GM23338 (cell line): ENCODE data around the gene GLRA1. TPM values are rescaled to one million over a fixed set of nuclear protein-coding genes. Genes with fewer than 3 reads are reported as not detected.

ENCODE experiments used
- ATAC-seq: fragments of 200-7000 bp; cut with Tn5 transposase; 3 replicates; pipeline ENCODE4 v1.9.1; 2020
- DNase-seq: peaks from one replicate; pipeline ENCODE4 v3.0.0-alpha.2; 2015; ENCODE audit warnings: low spot score
- H2AFZ ChIP-seq: fragments of 200-600 bp; sonication (generic); 2 replicates; pipeline ENCODE4 v1.8.0; 2016; ENCODE audit warnings: antibody characterized with exemption, mild to moderate bottlenecking, moderate library complexity
- H3F3A ChIP-seq: fragments of 200-600 bp; sonication (generic); replicated peaks from 2 replicates; pipeline ENCODE4 v1.8.0; 2017; ENCODE audit warnings: antibody characterized with exemption, mixed run types, low read depth
- H3K27ac ChIP-seq: fragments of 200-600 bp; sonication (generic); 2 replicates; pipeline ENCODE4 v1.6.1; 2016; ENCODE audit warnings: low read depth
- H3K27me3 ChIP-seq: fragments of 200-600 bp; sonication (generic); 2 replicates; pipeline ENCODE4 v1.8.0; 2016; ENCODE audit warnings: mild to moderate bottlenecking, mixed run types, moderate library complexity; ENCODE audit not compliant: insufficient read depth
- H3K36me3 ChIP-seq: fragments of 200-600 bp; sonication (generic); 2 replicates; pipeline ENCODE4 v1.8.0; 2016; ENCODE audit warnings: mild to moderate bottlenecking; ENCODE audit not compliant: insufficient read depth
- H3K4me1 ChIP-seq: fragments of 200-600 bp; sonication (generic); 2 replicates; pipeline ENCODE4 v1.8.0; 2016; ENCODE audit warnings: mild to moderate bottlenecking, moderate library complexity; ENCODE audit not compliant: insufficient read depth
- H3K4me2 ChIP-seq: fragments of 200-600 bp; sonication (generic); 2 replicates; pipeline ENCODE4 v1.7.1; 2017; ENCODE audit warnings: mixed run types
- H3K4me3 ChIP-seq: fragments of 200-600 bp; sonication (generic); 2 replicates; pipeline ENCODE4 v1.6.1; 2016; ENCODE audit warnings: mixed run types
- H3K79me2 ChIP-seq: fragments of 200-600 bp; sonication (generic); replicated peaks from 2 replicates; pipeline ENCODE4 v1.8.0; 2017; ENCODE audit warnings: mild to moderate bottlenecking; ENCODE audit not compliant: insufficient read depth
- H3K9me2 ChIP-seq: fragments of 200-600 bp; sonication (generic); 2 replicates; pipeline ENCODE4 v1.8.0; 2017; ENCODE audit not compliant: insufficient read depth
- H4K20me1 ChIP-seq: fragments of 200-600 bp; sonication (generic); replicated peaks from 2 replicates; pipeline ENCODE4 v1.8.0; 2017; ENCODE audit warnings: mild to moderate bottlenecking; ENCODE audit not compliant: insufficient read depth
- H3K27ac Mint-ChIP-seq: 2 replicates; pipeline ENCODE4 v1.8.0; 2020; ENCODE audit warnings: inconsistent platforms, mild to moderate bottlenecking, moderate library complexity, mixed read lengths
- H3K27me3 Mint-ChIP-seq: 3 replicates; pipeline ENCODE4 v1.8.0; 2022; ENCODE audit warnings: low read depth, mild to moderate bottlenecking, moderate library complexity, mixed read lengths, inconsistent platforms; ENCODE audit not compliant: insufficient read depth, poor library complexity
- H3K36me3 Mint-ChIP-seq: 3 replicates; pipeline ENCODE4 v1.8.0; 2021; ENCODE audit warnings: low read depth, mild to moderate bottlenecking, inconsistent platforms, moderate library complexity, mixed read lengths
- H3K4me1 Mint-ChIP-seq: 3 replicates; pipeline ENCODE4 v1.8.0; 2020; ENCODE audit warnings: mild to moderate bottlenecking, inconsistent platforms, mixed read lengths
- H3K4me3 Mint-ChIP-seq: 3 replicates; pipeline ENCODE4 v1.8.0; 2021; ENCODE audit warnings: moderate library complexity, mild to moderate bottlenecking, inconsistent platforms, mixed read lengths
- H3K9me3 Mint-ChIP-seq: 3 replicates; pipeline ENCODE4 v1.8.0; 2020; ENCODE audit warnings: moderate library complexity, mild to moderate bottlenecking, inconsistent platforms, mixed read lengths
- CREB1 ChIP-seq: fragments of 250-450 bp; sonication (Bioruptor Pico); IDR thresholded peaks from 2 replicates; pipeline ENCODE4 v1.5.0; 2020; ENCODE audit warnings: low read depth, mild to moderate bottlenecking, moderate library complexity
- EZH2 ChIP-seq: fragments of 200-600 bp; sonication (generic); IDR thresholded peaks from one replicate; pipeline ENCODE4 v1.8.0; 2017; ENCODE audit warnings: antibody characterized with exemption, mild to moderate bottlenecking, low read depth; ENCODE audit not compliant: unreplicated experiment
- EZH2phosphoT487 ChIP-seq: fragments of 200-600 bp; sonication (generic); IDR thresholded peaks from one replicate; pipeline ENCODE4 v1.8.1; 2018; ENCODE audit warnings: antibody characterized with exemption; ENCODE audit not compliant: unreplicated experiment
- JUNB ChIP-seq: IDR thresholded peaks from one replicate; pipeline ENCODE4 v1.6.1; 2016; ENCODE audit warnings: antibody characterized with exemption; ENCODE audit not compliant: unreplicated experiment
- POLR2AphosphoS5 ChIP-seq: IDR thresholded peaks from 2 replicates; pipeline ENCODE4 v1.6.1; 2016; ENCODE audit warnings: antibody characterized with exemption, low read depth
- STAT1 ChIP-seq: IDR thresholded peaks from one replicate; pipeline ENCODE4 v1.6.1; 2016; ENCODE audit warnings: antibody characterized with exemption; ENCODE audit not compliant: unreplicated experiment
- ZNF114 ChIP-seq: fragments of 250-450 bp; sonication (Bioruptor Pico); IDR thresholded peaks from 2 replicates; pipeline ENCODE4 v1.5.0; 2020; ENCODE audit warnings: mild to moderate bottlenecking, moderate library complexity
- ZNF331 ChIP-seq: fragments of 250-450 bp; sonication (Bioruptor Pico); IDR thresholded peaks from 2 replicates; pipeline ENCODE4 v1.5.0; 2020; ENCODE audit warnings: low read depth, mild to moderate bottlenecking, moderate library complexity
- polyA plus RNA-seq: library from polyadenylated mRNA; unstranded; fragments of >200 nt; fragmentation: Nextera tagmentation; extraction: Ambion mirVana; gene quantifications from 2 replicates; pipeline ENCODE4 v1.2.1, GENCODE V29; 2016
- total RNA-seq: library from RNA; depleted of rRNA; stranded (reverse); fragments of >200 nt; shearing (Covaris generic); gene quantifications from 2 replicates; pipeline ENCODE4 v1.2.3, GENCODE V29; 2014
- TF ChIP-seq, protein P1 (sequence below): IDR thresholded peaks from one replicate; pipeline ENCODE4 v1.6.1; 2018; ENCODE audit warnings: antibody characterized with exemption; ENCODE audit not compliant: unreplicated experiment
- TF ChIP-seq, protein P2 (sequence below), 2 experiments: fragments of 200-600 bp in 1 of 2; sonication (generic) in 1 of 2; conservative IDR thresholded peaks; 2 replicates each; pipeline versions ENCODE4 v1.5.1 to v1.6.1; 2016 to 2017; ENCODE audit warnings: antibody characterized with exemption in 2 of 2, low read depth in 2 of 2, mild to moderate bottlenecking in 2 of 2, moderate library complexity in 1 of 2
- TF ChIP-seq, protein P3 (sequence below): IDR thresholded peaks from 2 replicates; pipeline ENCODE4 v1.6.1; 2016; ENCODE audit warnings: antibody characterized with exemption
- TF ChIP-seq, protein P4 (sequence below): fragments of 250-450 bp; sonication (Bioruptor Pico); IDR thresholded peaks from 2 replicates; pipeline ENCODE4 v1.5.0; 2020; ENCODE audit warnings: mild to moderate bottlenecking, moderate library complexity

GLRA1 gene
- total and polyA plus RNA-seq, 2 experiments from 2014 or later, result not detected

- TF ChIP-seq, protein P1, sequence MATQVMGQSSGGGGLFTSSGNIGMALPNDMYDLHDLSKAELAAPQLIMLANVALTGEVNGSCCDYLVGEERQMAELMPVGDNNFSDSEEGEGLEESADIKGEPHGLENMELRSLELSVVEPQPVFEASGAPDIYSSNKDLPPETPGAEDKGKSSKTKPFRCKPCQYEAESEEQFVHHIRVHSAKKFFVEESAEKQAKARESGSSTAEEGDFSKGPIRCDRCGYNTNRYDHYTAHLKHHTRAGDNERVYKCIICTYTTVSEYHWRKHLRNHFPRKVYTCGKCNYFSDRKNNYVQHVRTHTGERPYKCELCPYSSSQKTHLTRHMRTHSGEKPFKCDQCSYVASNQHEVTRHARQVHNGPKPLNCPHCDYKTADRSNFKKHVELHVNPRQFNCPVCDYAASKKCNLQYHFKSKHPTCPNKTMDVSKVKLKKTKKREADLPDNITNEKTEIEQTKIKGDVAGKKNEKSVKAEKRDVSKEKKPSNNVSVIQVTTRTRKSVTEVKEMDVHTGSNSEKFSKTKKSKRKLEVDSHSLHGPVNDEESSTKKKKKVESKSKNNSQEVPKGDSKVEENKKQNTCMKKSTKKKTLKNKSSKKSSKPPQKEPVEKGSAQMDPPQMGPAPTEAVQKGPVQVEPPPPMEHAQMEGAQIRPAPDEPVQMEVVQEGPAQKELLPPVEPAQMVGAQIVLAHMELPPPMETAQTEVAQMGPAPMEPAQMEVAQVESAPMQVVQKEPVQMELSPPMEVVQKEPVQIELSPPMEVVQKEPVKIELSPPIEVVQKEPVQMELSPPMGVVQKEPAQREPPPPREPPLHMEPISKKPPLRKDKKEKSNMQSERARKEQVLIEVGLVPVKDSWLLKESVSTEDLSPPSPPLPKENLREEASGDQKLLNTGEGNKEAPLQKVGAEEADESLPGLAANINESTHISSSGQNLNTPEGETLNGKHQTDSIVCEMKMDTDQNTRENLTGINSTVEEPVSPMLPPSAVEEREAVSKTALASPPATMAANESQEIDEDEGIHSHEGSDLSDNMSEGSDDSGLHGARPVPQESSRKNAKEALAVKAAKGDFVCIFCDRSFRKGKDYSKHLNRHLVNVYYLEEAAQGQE, result no peak
- TF ChIP-seq ZNF114, result no peak
- no peak for TF ChIP-seq EZH2phosphoT487
Observed at GRCh38 chr5:151902215-151902614, 22.4 kb downstream of the GLRA1 start (continued).

- no peak overlapping the region for H3K27ac Mint-ChIP-seq
- H2AFZ ChIP-seq, result no peak overlapping the region
- H3K9me2 ChIP-seq, result no peaks in the 10 kb centered on the region
- H3K4me3 ChIP-seq, result no peak overlapping the region
- DNase-seq (no peak), ATAC-seq (no peak)
- no peaks in the 10 kb centered on the region for H3K36me3 ChIP-seq
- H4K20me1 ChIP-seq, result peaks cover 13% of the 10 kb centered on the region; the same call in 1 of the 2 replicates
- no peaks in the 10 kb centered on the region for H3K36me3 Mint-ChIP-seq
- peaks cover 11% of the 10 kb centered on the region; the same call in 2 of the 3 replicates for H3K4me1 Mint-ChIP-seq
- no peaks in the 10 kb centered on the region for H3K79me2 ChIP-seq
- H3K27me3 ChIP-seq, result peaks cover 100% of the 10 kb centered on the region
- H3F3A ChIP-seq, result no peaks in the 10 kb centered on the region
- no peaks in the 10 kb centered on the region for H3K9me3 Mint-ChIP-seq
- peaks cover 20% of the 10 kb centered on the region for H3K4me1 ChIP-seq
- H3K4me3 Mint-ChIP-seq, result no peak overlapping the region
- peaks cover 89% of the 10 kb centered on the region for H3K27me3 Mint-ChIP-seq
- H3K27ac ChIP-seq, result no peak overlapping the region
- H3K4me2 ChIP-seq, result no peak overlapping the region
- TF ChIP-seq EZH2, result no peak
- TF ChIP-seq, protein P2, sequence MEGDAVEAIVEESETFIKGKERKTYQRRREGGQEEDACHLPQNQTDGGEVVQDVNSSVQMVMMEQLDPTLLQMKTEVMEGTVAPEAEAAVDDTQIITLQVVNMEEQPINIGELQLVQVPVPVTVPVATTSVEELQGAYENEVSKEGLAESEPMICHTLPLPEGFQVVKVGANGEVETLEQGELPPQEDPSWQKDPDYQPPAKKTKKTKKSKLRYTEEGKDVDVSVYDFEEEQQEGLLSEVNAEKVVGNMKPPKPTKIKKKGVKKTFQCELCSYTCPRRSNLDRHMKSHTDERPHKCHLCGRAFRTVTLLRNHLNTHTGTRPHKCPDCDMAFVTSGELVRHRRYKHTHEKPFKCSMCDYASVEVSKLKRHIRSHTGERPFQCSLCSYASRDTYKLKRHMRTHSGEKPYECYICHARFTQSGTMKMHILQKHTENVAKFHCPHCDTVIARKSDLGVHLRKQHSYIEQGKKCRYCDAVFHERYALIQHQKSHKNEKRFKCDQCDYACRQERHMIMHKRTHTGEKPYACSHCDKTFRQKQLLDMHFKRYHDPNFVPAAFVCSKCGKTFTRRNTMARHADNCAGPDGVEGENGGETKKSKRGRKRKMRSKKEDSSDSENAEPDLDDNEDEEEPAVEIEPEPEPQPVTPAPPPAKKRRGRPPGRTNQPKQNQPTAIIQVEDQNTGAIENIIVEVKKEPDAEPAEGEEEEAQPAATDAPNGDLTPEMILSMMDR (conservative IDR thresholded peaks at IDR 0.05; ENCODE audit: low read depth in 2 of 2), result no peak
- TF ChIP-seq ZNF114, result no peak
- TF ChIP-seq, protein P3, sequence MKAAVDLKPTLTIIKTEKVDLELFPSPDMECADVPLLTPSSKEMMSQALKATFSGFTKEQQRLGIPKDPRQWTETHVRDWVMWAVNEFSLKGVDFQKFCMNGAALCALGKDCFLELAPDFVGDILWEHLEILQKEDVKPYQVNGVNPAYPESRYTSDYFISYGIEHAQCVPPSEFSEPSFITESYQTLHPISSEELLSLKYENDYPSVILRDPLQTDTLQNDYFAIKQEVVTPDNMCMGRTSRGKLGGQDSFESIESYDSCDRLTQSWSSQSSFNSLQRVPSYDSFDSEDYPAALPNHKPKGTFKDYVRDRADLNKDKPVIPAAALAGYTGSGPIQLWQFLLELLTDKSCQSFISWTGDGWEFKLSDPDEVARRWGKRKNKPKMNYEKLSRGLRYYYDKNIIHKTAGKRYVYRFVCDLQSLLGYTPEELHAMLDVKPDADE, result no peak
- no peak for TF ChIP-seq STAT1
- TF ChIP-seq EZH2phosphoT487, result no peak
- no peak for TF ChIP-seq CREB1 (CRISPR knock-in tag)
- TF ChIP-seq ZNF331 (CRISPR knock-in tag), result no peak
- TF ChIP-seq JUNB, result no peak
- TF ChIP-seq POLR2AphosphoS5, result no peak
- TF ChIP-seq, protein P4, sequence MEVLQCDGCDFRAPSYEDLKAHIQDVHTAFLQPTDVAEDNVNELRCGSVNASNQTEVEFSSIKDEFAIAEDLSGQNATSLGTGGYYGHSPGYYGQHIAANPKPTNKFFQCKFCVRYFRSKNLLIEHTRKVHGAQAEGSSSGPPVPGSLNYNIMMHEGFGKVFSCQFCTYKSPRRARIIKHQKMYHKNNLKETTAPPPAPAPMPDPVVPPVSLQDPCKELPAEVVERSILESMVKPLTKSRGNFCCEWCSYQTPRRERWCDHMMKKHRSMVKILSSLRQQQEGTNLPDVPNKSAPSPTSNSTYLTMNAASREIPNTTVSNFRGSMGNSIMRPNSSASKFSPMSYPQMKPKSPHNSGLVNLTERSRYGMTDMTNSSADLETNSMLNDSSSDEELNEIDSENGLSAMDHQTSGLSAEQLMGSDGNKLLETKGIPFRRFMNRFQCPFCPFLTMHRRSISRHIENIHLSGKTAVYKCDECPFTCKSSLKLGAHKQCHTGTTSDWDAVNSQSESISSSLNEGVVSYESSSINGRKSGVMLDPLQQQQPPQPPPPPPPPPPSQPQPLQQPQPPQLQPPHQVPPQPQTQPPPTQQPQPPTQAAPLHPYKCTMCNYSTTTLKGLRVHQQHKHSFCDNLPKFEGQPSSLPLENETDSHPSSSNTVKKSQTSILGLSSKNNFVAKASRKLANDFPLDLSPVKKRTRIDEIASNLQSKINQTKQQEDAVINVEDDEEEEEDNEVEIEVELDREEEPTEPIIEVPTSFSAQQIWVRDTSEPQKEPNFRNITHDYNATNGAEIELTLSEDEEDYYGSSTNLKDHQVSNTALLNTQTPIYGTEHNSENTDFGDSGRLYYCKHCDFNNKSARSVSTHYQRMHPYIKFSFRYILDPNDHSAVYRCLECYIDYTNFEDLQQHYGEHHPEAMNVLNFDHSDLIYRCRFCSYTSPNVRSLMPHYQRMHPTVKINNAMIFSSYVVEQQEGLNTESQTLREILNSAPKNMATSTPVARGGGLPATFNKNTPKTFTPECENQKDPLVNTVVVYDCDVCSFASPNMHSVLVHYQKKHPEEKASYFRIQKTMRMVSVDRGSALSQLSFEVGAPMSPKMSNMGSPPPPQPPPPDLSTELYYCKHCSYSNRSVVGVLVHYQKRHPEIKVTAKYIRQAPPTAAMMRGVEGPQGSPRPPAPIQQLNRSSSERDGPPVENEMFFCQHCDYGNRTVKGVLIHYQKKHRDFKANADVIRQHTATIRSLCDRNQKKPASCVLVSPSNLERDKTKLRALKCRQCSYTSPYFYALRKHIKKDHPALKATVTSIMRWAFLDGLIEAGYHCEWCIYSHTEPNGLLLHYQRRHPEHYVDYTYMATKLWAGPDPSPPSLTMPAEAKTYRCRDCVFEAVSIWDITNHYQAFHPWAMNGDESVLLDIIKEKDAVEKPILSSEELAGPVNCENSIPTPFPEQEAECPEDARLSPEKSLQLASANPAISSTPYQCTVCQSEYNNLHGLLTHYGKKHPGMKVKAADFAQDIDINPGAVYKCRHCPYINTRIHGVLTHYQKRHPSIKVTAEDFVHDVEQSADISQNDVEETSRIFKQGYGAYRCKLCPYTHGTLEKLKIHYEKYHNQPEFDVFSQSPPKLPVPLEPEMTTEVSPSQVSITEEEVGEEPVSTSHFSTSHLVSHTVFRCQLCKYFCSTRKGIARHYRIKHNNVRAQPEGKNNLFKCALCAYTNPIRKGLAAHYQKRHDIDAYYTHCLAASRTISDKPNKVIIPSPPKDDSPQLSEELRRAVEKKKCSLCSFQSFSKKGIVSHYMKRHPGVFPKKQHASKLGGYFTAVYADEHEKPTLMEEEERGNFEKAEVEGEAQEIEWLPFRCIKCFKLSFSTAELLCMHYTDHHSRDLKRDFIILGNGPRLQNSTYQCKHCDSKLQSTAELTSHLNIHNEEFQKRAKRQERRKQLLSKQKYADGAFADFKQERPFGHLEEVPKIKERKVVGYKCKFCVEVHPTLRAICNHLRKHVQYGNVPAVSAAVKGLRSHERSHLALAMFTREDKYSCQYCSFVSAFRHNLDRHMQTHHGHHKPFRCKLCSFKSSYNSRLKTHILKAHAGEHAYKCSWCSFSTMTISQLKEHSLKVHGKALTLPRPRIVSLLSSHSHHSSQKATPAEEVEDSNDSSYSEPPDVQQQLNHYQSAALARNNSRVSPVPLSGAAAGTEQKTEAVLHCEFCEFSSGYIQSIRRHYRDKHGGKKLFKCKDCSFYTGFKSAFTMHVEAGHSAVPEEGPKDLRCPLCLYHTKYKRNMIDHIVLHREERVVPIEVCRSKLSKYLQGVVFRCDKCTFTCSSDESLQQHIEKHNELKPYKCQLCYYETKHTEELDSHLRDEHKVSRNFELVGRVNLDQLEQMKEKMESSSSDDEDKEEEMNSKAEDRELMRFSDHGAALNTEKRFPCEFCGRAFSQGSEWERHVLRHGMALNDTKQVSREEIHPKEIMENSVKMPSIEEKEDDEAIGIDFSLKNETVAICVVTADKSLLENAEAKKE, result no peak
Observed at GRCh38 chr5:151901611-151902010, 23.0 kb downstream of the GLRA1 start.
